Measurements from ENCODE around the gene AGPS. TPM values are rescaled to one million over a fixed set of nuclear protein-coding genes. Genes with fewer than 3 reads are reported as not detected.

Gene AGPS
- total and polyA plus RNA-seq, 9 of the 15 experiments (the other 6 are each of a cell fraction or from before 2014, with no cell fraction given) = 15.5 to 211 (median 63.1) TPM

- TF ChIP-seq STAT5A (IDR thresholded peaks at IDR 0.05; ENCODE audit: borderline replicate concordance, low read length) = 0 out of 2 replicates have a peak, but pooled peaks have one; percentile 20
- peak; percentile 43 to 54 for TF ChIP-seq NRF1 (conservative IDR thresholded peaks at IDR 0.05 in 1 of 2, IDR thresholded peaks at IDR 0.05 in 1 of 2)
- TF ChIP-seq MAFK (IDR thresholded peaks at IDR 0.05; ENCODE audit: low read length) = no peak
- TF ChIP-seq RBM39 (optimal IDR thresholded peaks at IDR 0.05; ENCODE audit: low read depth, low read length) = peak; percentile 88
- TF ChIP-seq POLR2A (conservative IDR thresholded peaks at IDR 0.05) = peak; percentile 19; the same call in 1 of the 2 replicates
- TF ChIP-seq FOXJ3 (CRISPR knock-in tag; IDR thresholded peaks at IDR 0.05) = no peak
- peak; percentile 44 for TF ChIP-seq EP400 (IDR thresholded peaks at IDR 0.05)
- TF ChIP-seq XRCC5 (IDR thresholded peaks at IDR 0.05; ENCODE audit: low read depth, low read length) = peak; percentile 55; the same call in 1 of the 2 replicates
- peak; percentile 46; the same call in 1 of the 2 replicates for TF ChIP-seq HMBOX1 (IDR thresholded peaks at IDR 0.05)
- TF ChIP-seq RBM25 (IDR thresholded peaks at IDR 0.05; ENCODE audit: low read depth, low read length, severe bottlenecking) = no peak
- 0 out of 2 replicates have a peak, but pooled peaks have one; percentile 15 for TF ChIP-seq ZBTB49 (CRISPR knock-in tag; IDR thresholded peaks at IDR 0.05; ENCODE audit: borderline replicate concordance)
- no peak for TF ChIP-seq ZNF408 (CRISPR knock-in tag; IDR thresholded peaks at IDR 0.05; ENCODE audit: low read depth)
- TF ChIP-seq CREB5 (CRISPR knock-in tag; IDR thresholded peaks at IDR 0.05) = no peak
- TF ChIP-seq NCOA4 (IDR thresholded peaks at IDR 0.05; ENCODE audit: partially characterized antibody) = no peak
- TF ChIP-seq HLTF (IDR thresholded peaks at IDR 0.05) = no peak
- TF ChIP-seq ZNF740 (CRISPR knock-in tag; IDR thresholded peaks at IDR 0.05) = no peak
- no peak; a peak in 1 of 4 replicates for TF ChIP-seq ZNF740 (tag; IDR thresholded peaks at IDR 0.05)
- no peak for TF ChIP-seq TCF15 (CRISPR knock-in tag; IDR thresholded peaks at IDR 0.05)
Measured at GRCh38 chr2:177553176-177553884, 160.8 kb downstream of the AGPS start (continued).
